ENCODE data around the gene MACROD1.

DNA sequence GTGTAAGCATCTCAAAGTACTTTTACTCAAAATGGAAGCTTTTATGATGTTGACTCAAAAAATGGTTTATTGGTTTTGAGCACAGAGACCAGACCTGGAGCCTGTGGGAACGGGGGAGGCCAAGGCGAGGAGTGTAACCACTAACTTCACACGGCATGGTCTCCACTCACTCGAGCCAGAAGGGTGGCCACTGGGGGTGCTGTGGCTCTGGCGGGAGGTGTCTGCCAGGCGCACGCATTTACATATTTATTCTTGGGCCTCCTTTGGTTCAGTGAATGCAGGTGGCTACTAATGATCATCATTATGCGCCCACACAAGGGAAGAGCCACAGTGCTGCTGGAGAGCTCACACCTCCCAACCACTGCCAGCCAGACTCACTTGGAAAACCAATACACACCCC is 65.6 kb downstream of the MACROD1 start:
- TF ChIP-seq, protein P1, sequence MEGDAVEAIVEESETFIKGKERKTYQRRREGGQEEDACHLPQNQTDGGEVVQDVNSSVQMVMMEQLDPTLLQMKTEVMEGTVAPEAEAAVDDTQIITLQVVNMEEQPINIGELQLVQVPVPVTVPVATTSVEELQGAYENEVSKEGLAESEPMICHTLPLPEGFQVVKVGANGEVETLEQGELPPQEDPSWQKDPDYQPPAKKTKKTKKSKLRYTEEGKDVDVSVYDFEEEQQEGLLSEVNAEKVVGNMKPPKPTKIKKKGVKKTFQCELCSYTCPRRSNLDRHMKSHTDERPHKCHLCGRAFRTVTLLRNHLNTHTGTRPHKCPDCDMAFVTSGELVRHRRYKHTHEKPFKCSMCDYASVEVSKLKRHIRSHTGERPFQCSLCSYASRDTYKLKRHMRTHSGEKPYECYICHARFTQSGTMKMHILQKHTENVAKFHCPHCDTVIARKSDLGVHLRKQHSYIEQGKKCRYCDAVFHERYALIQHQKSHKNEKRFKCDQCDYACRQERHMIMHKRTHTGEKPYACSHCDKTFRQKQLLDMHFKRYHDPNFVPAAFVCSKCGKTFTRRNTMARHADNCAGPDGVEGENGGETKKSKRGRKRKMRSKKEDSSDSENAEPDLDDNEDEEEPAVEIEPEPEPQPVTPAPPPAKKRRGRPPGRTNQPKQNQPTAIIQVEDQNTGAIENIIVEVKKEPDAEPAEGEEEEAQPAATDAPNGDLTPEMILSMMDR (IDR thresholded peaks at IDR 0.05), result no peak
- no peak for TF ChIP-seq POLR2A (IDR thresholded peaks at IDR 0.05)
